SK-N-MC (cell line): ENCODE results near the gene FAIM2.

Experiments used
- EZH2 ChIP-seq: fragments of 200-600 bp; sonication (generic); IDR thresholded peaks from one replicate; pipeline ENCODE4 v1.6.1; 2017; ENCODE audit warnings: antibody characterized with exemption
- POLR2AphosphoS5 ChIP-seq: IDR thresholded peaks from 2 replicates; pipeline ENCODE4 v1.6.1; 2012; ENCODE audit warnings: mild to moderate bottlenecking, low read depth, low read length, borderline replicate concordance

- TF ChIP-seq POLR2AphosphoS5 (no peak), EZH2 (no peak)
Observed at GRCh38 chr12:49911213-49911605, 7.5 kb upstream of the FAIM2 start.
